HG02623 (cell line): Measurements from ENCODE around the gene ZSCAN26.
"Not testable (repeated sequence)": the region's sequence is repeated elsewhere in the genome, so short reads cannot be mapped to it uniquely, and the experiment has no call there.

Experiments used
- ATAC-seq: cut with Tn5 transposase; IDR thresholded peaks from one replicate; pipeline ENCODE4 v1.9.1; 2021; ENCODE audit warnings: moderate library complexity; ENCODE audit not compliant: unreplicated experiment

Gene ZSCAN26

DNA sequence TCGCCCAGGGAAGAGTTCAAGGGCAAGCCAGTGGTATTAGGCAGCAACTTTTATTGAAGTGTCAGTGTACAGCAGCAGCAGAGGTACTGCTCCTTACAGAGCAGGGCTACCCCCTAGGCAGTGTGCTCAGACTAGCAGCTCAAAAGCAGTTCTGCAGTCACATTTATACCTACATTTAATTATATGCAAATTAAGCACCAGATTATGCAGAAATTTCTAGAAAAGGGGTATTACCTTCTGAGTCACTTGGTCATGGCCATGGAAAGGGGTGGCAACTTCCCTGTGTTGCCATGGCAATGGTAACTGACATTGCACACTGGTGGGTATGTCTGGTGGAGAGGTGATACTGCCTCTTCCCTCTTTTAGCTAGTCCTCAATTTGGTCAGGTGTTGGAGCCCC, 12.8 kb upstream of the ZSCAN26 start:
- no peak for ATAC-seq

DNA sequence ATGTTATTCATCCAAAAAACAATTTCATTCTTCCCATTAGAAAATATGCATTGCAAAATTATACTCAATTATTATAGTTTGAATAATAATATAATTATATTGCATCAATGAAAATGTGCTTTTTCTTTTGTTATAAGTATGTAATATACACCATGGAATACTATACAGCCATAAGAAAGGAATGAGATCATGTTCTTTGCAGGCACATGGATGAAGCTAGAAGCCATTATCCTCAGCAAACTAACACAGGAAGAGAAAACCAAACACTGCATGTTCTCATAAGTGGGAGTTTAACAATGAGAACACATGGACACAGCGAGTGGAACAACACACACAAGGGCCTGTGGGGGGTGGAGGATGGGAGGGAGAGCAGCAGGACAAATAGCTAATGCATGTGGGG, 9.9 kb upstream of the ZSCAN26 start:
- ATAC-seq: no peak

DNA sequence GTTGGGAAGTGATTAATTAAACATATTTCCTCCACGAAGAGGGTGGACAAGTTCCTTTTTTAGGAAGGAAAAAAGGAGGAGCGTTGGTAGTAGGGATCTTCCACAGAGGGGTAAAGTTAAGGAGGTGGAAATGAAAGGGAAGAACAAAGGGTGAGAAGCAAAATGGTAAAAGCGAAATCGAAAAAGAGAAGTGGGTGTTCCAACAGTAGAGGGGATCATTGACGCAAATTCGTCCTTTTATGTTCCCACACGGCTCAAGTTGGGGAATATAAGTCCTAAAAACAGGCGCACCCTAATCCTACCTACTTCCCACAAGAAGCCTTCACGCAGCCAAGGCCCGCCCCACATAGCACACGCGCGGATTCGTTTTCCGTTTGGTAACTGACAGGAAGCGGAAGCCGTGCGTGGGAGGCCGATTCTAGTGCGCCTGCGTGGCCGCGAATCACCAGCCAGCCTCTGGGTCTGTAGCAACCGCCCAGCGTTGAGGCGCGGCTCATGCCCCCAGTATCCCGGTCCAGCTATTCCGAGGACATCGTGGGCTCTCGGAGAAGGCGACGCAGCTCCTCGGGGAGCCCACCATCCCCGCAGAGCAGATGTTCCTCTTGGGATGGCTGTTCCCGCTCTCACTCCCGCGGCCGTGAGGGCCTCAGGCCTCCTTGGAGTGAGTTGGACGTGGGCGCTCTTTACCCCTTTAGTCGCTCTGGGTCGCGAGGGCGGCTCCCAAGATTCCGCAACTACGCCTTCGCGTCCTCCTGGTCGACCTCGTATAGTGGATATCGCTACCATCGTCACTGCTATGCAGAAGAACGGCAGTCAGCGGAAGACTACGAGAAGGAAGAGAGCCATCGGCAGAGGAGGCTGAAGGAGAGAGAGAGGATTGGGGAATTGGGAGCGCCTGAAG, 7.8 kb upstream of the ZSCAN26 start, which contains the start of gene NKAPL:
TSS of gene NKAPL (plus strand) at position 421 of the 901 bp plus-strand sequence. CDS start at position 496, 75 bp downstream.
- no peak for ATAC-seq

DNA sequence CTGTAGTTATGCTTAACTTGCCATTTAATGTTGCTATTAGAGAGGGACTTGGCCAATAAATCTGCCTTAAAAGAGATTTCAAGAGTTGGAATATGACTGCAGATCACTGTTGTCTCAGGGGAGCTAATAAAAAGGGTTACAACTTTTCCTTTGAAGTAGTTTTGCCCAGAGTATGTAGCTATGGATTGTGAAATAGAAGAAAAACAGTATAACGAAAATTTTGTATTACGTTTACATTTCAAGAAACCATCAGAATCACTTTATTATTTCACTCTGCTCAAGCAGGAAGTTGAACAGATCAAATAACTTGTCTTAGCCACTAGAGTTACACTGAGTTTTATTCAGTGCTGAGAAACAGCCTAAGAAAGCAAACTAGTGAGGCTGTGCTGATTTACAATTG, 3.0 kb upstream of the ZSCAN26 start:
- no peak for ATAC-seq

DNA sequence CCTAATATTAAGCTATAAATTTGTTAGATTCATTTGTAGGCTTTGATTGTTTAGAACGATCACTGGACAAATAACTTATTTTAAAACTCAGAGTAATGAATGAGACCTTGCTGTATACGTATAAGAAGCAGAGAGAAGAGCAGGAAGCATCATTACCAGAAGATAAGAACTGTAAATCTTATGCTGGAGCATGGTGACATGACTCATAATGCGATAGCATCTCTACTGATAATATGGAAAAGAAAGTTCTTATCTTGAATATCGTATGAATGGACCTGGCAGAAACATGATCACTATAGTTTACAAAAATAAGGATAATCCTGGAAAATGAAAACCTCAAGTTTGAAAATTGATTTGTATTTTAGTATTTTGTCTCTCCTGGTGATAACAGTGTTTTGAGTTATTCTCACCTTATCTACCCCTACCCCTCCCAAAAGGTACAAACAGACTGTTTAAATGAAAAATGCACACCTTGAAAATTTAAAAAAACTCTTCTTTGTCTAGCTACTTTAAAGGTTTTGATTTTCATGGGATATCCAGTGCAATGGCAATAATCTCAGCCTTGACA, 2.0 kb upstream of the ZSCAN26 start:
- no peak for ATAC-seq

DNA sequence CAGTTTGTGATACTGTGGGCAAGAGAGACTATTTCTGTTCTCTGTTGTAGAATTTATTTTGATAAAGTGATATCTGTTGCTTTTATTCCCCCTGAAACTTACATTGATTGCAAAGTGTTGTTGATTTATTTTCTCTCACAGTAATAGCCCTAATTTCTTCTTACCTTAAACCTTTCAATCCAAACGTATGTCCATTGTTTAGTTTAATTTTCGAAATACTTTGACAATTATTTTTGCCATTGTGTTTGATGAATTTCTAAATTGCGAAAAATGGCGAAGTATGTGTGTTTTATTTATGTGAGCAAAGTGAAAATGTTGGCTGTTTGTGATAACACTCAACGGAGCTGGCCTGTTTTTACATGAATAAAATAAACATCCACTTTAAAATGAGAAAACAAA, 381 bp upstream of the ZSCAN26 start:
- no peak for ATAC-seq

DNA sequence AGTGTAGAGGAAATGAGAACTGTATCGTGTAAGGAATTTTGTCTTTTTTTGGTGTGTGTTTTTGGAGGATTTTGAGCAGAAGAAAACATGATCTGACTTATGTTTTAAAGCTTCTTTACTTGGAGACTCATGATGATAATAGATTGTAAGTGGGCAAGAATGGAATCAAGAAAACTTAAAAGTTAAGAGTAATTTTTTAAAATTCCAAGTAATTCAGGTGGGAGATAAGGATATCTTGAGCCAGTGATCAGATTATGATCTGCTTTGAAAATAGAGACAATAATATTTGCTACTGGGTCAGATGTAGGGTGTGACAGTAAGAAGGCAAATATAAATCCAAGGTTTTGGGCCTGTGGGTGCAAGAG, 734 bp downstream of the ZSCAN26 start:
- ATAC-seq: no peak

DNA sequence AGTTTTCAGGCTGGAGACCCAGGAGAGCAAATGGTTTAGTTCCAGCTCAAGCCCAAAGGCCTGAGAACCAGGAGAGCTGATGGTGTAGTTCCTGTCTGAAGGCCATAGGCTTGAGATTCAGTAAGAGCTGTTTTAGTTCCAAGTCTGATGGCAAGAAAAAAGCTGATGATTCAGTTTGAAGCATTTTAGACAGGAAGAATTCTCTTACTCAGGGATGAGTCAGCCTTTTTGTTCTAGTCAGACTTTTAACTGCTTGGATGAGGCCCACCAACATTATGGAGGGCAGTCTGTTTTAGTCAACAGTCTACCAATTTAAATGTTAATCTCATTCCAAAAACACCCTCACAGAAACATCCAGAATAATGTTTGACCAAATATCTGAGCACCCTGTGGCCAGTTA, 2.5 kb downstream of the ZSCAN26 start:
- no peak for ATAC-seq

DNA sequence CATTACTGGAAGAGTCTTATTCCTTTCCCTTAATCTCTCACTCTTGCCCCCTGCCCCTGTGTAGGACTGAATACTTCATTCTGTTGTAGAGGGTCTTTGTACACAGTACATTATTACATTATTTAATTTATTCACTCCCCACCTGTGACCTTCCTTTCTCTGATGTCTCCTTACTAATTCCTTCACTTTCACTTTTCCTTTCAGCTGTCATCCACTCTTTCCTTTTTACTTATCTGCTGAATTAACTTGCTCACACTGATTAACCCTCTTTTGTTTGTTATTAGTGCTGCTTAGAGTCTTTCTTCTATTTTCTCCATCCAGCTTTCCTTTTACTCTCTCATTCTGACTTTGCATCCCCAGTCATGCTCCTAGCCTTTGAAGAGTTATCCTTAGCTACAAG, 7.9 kb downstream of the ZSCAN26 start:
- no peak for ATAC-seq

DNA sequence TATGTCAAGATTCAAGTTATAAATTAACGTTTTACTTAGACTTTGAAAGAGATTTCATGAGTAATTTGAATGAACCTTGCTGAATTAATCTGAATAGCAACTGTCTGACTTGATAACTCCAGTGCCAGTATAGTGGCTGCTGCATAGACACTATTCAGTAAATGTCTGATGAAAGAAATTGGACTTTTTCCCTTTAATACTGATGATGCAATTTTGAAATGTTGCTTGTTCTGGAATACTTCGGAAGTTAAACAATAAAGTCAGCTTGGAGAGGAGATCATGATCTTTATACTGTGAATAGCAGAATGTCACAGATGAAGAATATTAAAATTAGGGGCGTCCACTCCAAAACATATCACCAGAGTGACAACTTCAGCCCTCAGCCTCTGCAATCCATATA, 10.8 kb downstream of the ZSCAN26 start:
- ATAC-seq: no peak

DNA sequence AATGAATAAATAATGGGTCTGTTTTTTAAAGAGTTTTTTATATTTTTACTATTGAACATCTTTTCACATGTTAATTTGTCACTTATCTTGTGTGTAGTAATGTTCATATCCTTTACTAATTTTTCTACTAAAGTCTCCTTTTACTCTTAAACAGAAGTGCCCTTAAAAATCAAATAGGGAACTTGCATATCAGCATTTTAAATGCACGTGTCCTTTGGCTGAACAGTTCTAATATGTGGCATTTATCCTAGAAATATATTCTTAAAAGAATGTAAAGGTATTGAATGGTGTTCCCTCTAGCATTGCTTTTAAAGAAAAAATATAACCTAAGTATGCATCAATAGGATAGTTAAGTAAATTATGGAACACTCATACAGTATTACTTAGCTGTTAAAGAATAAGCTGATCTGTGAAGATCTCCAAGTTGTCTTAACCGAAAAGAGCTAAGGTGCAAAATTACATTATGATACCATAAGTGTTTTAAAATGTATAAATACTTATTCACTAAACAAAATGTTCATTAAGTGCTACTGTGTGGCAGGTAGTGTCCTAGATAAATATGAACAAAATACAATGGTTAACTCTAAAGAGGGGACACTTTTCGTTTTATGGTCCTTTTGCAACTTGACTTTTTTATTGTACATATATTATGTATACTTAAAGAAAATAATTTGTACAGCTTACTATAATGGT, 13.8 kb downstream of the ZSCAN26 start:
- no peak for ATAC-seq

DNA sequence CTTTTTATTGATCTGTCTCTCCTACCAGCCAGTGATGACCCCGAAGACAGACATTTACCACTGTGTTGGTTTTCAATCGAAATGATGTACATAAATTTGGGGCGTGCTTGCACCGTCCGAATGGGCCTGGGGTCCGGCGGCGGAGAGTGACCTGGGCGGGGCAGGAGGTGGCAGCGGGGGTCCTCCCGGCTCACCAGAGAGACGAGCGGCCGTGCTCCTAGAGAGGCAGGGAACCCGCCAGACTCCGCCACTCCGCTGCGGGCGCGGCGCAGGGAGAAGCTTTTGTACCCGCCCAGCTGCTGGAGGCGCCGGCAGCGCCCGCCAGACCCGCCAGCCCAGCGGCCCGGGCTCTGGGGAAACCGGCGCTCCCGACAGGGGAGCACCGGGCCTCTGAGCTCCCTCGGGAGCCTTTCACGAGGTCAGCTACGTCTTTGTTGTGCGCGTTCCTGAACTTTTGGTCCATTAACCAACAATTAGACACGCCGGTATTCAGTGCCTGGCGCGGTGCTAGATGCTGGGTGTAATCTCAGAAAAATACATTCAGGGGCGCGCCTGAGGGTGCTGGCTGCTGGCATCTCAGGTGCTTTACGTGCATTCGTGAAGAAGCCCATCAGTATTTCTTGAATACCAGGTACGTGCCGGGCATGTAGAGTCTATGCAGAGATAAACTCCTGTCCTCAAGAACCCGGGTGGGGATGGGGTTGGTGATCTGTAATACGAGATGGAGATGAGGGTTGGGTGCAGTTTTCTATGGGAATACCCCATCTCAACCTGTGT, 14.5 kb downstream of the ZSCAN26 start, which contains the start of gene PGBD1:
TSS of gene PGBD1 (plus strand) at position 285 of the 777 bp plus-strand sequence. CDS start 2,242 bp downstream, outside the sequence.
- peak; percentile 78 for ATAC-seq

DNA sequence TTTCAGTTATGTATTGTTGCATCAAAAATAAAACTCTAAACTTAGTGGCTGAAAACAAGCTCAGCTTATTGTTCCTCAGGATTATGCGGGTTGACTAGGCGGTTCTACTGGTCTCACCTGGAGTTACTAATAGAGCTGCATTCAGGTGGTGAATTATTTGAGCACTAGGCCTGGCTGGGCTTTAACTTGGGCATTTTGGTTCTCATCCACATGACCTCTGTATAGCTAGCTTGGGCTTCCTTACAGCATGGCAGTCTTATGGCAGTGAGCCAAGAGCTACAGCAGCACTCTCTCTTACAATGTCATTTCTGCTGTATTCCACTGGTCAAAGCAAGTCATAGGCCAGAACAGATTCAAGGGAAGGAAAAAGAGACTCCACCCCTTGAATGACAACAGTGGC, 16.0 kb downstream of the ZSCAN26 start:
- ATAC-seq: no peak

DNA sequence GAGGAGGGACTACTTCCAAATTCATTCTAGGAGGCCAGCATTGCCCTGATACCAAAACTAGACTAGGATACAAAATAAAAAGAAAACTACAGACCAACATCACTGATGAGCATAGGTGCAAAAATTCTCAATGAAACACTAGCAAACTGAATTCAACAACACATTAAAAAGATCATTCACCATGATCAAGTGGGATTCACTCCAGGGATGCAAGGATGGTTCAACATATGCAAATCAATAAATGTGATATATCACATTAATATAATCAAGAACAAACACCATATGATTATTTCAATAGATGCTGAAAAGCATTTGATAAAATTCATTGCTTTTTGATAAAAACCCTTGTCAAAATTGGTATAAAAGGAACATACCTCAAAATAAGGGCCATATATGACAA, 24.6 kb downstream of the ZSCAN26 start:
- no peak for ATAC-seq

DNA sequence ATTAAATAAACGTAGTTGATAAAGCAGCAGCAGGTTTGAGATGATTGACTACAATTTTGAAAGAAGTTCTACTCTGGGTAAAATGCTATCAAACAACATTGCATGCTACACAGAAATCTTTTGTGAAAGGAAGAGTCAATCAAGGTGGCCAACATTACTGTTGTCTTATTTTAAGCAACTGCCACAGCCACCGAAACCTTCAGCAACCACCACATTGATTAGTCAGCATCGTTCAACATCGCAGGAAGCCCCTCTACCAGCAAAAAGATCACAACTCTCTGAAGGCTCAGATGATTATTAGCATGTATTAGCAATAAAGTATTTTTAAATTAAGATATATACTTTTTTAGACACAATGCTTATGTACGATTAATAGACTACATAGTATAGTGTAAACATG, 28.4 kb downstream of the ZSCAN26 start:
- no peak for ATAC-seq

DNA sequence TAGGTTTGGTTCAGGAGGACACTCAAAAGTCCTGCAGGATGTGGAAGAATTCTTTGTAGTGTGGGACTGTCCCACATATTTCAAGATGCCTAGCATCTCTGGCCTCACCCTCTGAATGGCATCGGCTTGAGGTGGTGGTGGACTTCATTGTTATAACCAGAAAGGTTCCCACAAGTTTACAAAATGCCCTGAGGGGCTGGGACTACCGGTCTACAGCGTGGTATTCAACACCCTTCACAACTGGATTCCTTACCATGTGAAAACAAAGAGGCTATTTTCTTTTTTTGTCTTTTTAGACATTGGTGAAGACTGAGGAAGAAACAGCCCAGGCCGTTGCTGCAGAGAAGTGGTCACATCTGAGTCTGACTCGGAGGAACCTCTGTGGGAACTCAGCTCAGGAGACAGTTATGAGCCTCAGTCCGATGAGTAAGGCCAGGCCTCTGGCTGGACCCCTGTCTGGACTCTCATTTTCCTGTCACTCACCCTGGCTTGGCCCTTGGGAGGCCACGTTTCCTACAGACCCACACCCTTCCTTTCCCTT, 29.6 kb downstream of the ZSCAN26 start:
- no peak for ATAC-seq

DNA sequence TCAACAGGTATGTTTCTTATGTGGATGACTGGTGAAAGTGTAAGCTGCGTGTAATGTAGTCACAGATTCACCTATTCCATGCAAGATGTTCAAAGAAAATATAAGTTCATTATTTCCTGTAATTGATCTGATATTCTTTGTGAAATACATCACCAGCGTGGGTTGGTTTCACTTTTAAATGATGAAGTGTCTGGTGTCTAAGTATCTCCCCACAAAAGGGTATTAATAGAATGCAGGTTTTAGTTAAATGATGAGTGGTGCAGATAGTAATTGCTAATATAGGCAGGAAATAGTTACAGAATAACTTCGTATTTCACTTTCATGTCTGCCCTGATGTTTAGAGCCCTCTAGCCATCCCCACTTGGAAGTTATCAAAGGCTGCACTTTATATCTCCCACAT, 36.6 kb downstream of the ZSCAN26 start:
- peak; percentile 71 for ATAC-seq

DNA sequence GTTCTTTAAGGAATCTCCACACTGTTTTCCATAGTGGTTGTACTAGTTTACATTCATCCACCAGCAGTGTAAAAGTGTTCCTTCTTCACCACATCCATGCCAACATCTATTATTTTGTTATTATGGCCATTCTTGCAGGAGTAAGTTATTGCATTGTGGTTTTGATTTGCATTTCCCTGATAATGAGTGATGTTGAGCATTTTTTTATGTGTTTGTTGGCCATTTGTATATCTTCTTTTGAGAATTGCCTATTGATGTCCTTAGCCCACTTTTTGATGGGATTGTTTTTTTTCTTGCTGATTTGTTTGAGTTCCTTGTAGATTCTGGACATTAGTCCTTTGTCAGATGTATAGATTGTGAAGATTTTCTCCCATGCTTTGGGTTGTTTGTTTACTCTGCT, 39.4 kb downstream of the ZSCAN26 start:
- ATAC-seq: not testable (repeated sequence)

DNA sequence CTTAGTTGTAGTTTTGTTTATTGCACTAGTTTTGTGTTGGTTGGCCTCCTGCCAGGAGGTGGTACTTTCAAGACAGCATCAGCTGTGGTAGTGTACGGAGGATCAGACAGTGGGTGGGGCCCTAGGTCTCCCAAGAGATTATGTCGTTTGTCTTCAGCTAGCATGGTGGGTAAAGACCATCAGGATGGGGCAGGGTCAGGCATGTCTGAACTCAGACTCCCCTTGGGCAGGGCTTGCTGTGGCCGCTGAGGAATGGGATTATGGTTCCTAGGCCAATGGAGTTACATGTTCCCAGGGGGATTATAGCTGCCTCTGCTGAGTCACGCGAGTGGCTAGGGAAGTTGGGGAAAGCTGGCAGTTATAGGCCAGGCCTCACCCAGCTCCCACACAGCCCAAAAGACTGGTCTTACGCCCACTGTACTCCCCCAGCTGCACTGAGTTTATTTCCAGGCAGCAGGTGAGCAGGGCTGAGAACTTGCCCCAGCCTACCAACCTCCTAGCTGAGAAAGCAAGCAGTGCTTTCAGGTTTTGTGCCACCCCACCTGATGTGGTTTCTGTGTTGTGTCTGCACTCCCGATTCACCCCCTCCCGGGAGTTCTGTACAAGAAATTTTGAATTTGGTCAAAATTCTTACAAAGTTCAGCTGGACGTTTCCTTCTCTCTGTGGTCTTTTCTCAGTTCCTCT, 44.3 kb downstream of the ZSCAN26 start:
- ATAC-seq: no peak

DNA sequence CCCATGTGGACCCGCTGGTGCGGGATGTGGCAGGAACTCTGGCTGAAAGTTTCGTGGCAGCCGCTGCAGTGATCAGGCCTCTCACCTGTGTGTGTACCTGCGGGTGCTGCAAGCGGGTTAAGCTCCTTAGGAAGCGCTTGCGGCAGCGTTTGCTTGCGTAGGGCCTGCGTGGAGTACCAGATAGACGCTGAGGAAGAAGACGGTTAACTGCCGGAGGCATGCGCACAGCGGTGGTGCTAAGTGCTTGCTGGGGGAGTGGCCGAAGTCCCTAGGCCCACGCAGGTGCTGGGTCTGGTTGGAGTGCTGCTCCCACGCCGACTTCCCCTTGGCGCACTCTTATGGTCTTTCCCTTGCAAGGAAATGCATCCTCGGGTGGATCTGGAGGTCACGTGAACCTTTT, 46.0 kb downstream of the ZSCAN26 start:
- no peak for ATAC-seq
